Upper lobe of left lung (tissue), 6 donors: Measurements from ENCODE around the gene CD6. TPM values are rescaled to one million over a fixed set of nuclear protein-coding genes. Genes with fewer than 3 reads are reported as not detected.

Experiments used
- ATAC-seq, 2 donors: fragments of 200-7000 bp; cut with Tn5 transposase; one replicate each; pipeline ENCODE4 v1.9.1; 2022; ENCODE audit warnings: mild to moderate bottlenecking in 2 of 2, moderate library complexity in 2 of 2; ENCODE audit not compliant: low FRiP score in 2 of 2
- DNase-seq, 2 donors: peaks; one replicate each; pipeline ENCODE4 v3.0.0-alpha.2; 2019 to 2020
- H3K27ac ChIP-seq, 4 donors: fragments of 200-600 bp; sonication (generic); one replicate each; pipeline ENCODE4 v1.5.1; 2016 to 2019
- H3K27me3 ChIP-seq, 4 donors: fragments of 200-600 bp; sonication (generic); one replicate each; pipeline ENCODE4 v1.5.1; 2017 to 2019
- H3K36me3 ChIP-seq, 4 donors: fragments of 200-600 bp; sonication (generic); one replicate each; pipeline ENCODE4 v1.5.1; 2016 to 2019
- H3K4me1 ChIP-seq, 4 donors: fragments of 200-600 bp; sonication (generic); one replicate each; pipeline ENCODE4 v1.5.1; 2018 to 2019
- H3K4me3 ChIP-seq, 4 donors: fragments of 200-600 bp; sonication (generic); one replicate each; pipeline ENCODE4 v1.5.1; 2017 to 2019; ENCODE audit warnings: mild to moderate bottlenecking in 2 of 4, moderate library complexity in 1 of 4
- H3K9me3 ChIP-seq, 4 donors: fragments of 200-600 bp; sonication (generic); one replicate each; pipeline ENCODE4 v1.5.1; 2018 to 2019
- CTCF ChIP-seq, 6 experiments: fragments of 450-650 bp in 4 of 6; fragments of 200-600 bp in 2 of 6; sonication (generic) in 2 of 6; IDR thresholded peaks; one replicate each; pipeline ENCODE4 v1.5.1; 2016 to 2019; ENCODE audit warnings: antibody characterized with exemption in 6 of 6
- EP300 ChIP-seq, 4 donors: sonication (generic); formaldehyde crosslinking; IDR thresholded peaks; one replicate each; pipeline ENCODE4 v1.5.1; 2017; ENCODE audit warnings: antibody characterized with exemption in 4 of 4, control low read depth in 2 of 4
- POLR2A ChIP-seq, 4 donors: fragments of 450-650 bp; IDR thresholded peaks; one replicate each; pipeline ENCODE4 v1.5.1; 2016 to 2017; ENCODE audit warnings: antibody characterized with exemption in 4 of 4, mild to moderate bottlenecking in 2 of 4
- POLR2AphosphoS5 ChIP-seq, 2 donors: sonication (generic); formaldehyde crosslinking; IDR thresholded peaks; one replicate each; pipeline ENCODE4 v1.5.1; 2017; ENCODE audit warnings: antibody characterized with exemption in 2 of 2
- WGBS, 2 donors: methylation state at CpG; one replicate each; pipeline ENCODE4 v1.1.5; 2017 to 2018; 5-methylcytosine and 5-hydroxymethylcytosine counted together
- total RNA-seq, 6 donors: library from RNA; depleted of rRNA in 4 of 6; stranded (reverse); fragments of >200 nt in 4 of 6; gene quantifications; one replicate each; pipeline versions ENCODE4 v1.1.0 to v1.2.1, GENCODE V29; 2016 to 2021
- donor health status: DM: no; HTN: no; CAD: no; lungs with moderate emphysema.
- donor health status: DM: no; HTN: yes; CAD: no; lungs with severe emphysema.

Gene CD6
- total RNA-seq, 6 donors from 2014 or later, result 3.8 to 27.2 (median 5.3) TPM

GRCh38 chr11:61007956-61008896 lies 36.7 kb downstream of the CD6 start:
- 54 to 56% methylated on average over 18 to 54 of the region's 54 CpGs for WGBS, 2 donors
- no peak overlapping the region for H3K27ac ChIP-seq

GRCh38 chr11:61008971-61009370 lies 37.5 kb downstream of the CD6 start:
- ATAC-seq, result no peak
- Histone ChIP-seq H3K36me3 (no peaks in the 10 kb centered on the region), H3K4me1 (peaks cover 14 to 25% (median 22%) of the 10 kb centered on the region in 4 donors), H3K4me3 (no peak overlapping the region), H3K27ac (no peak overlapping the region), H3K27me3 (peaks cover 0 to 13% (median 5%) of the 10 kb centered on the region in 4 donors), H3K9me3 (no peaks in the 10 kb centered on the region)
- 84 to 88% methylated on average over 5 of the region's 5 CpGs for WGBS, 2 donors
- no peak for TF ChIP-seq POLR2AphosphoS5 (IDR thresholded peaks at IDR 0.05)
- no peak for TF ChIP-seq POLR2A (IDR thresholded peaks at IDR 0.05)
- TF ChIP-seq EP300 (IDR thresholded peaks at IDR 0.05), result no peak
- no peak for TF ChIP-seq CTCF (IDR thresholded peaks at IDR 0.05)
- DNase-seq, result no peak

More at GRCh38 chr11:61007956-61008896, 36.7 kb downstream of the CD6 start:
- ATAC-seq (peak in 1 of 2 donors; percentile 13), DNase-seq (peak in 1 of 2 donors; percentile 84)
- peaks cover 0 to 13% (median 5%) of the 10 kb centered on the region in 4 donors for H3K27me3 ChIP-seq
- H3K36me3 ChIP-seq, result no peaks in the 10 kb centered on the region
- no peak for TF ChIP-seq POLR2AphosphoS5 (IDR thresholded peaks at IDR 0.05)
- TF ChIP-seq POLR2A (IDR thresholded peaks at IDR 0.05), result no peak
- no peak for TF ChIP-seq EP300 (IDR thresholded peaks at IDR 0.05)
- TF ChIP-seq CTCF (IDR thresholded peaks at IDR 0.05), result no peak
- H3K4me3 ChIP-seq, result peak overlapping the region in 3 of 4 donors; percentile 38 to 53 (median 49)
- no peaks in the 10 kb centered on the region for H3K9me3 ChIP-seq
- H3K4me1 ChIP-seq, result peaks cover 14 to 25% (median 22%) of the 10 kb centered on the region in 4 donors

- ATAC-seq (no peak), DNase-seq (no peak)
- Histone ChIP-seq H3K9me3 (no peaks in the 10 kb centered on the region), H3K27me3 (peaks cover 0 to 13% (median 5%) of the 10 kb centered on the region in 4 donors), H3K4me1 (peaks cover 14 to 23% (median 21%) of the 10 kb centered on the region in 4 donors), H3K36me3 (no peaks in the 10 kb centered on the region), H3K27ac (no peak overlapping the region), H3K4me3 (no peak overlapping the region)
- TF ChIP-seq CTCF (IDR thresholded peaks at IDR 0.05), result no peak
- TF ChIP-seq EP300 (IDR thresholded peaks at IDR 0.05), result no peak
- no peak for TF ChIP-seq POLR2A (IDR thresholded peaks at IDR 0.05)
- TF ChIP-seq POLR2AphosphoS5 (IDR thresholded peaks at IDR 0.05), result no peak
- WGBS, 2 donors, result 78 to 79% methylated on average over 9 to 15 of the region's 15 CpGs
Observed at GRCh38 chr11:61009392-61010275, 38.2 kb downstream of the CD6 start.

- 84 to 86% methylated on average over 14 to 16 of the region's 16 CpGs for WGBS, 2 donors
- TF ChIP-seq EP300 (IDR thresholded peaks at IDR 0.05) (no peak), POLR2A (IDR thresholded peaks at IDR 0.05) (no peak), POLR2AphosphoS5 (IDR thresholded peaks at IDR 0.05) (no peak), CTCF (IDR thresholded peaks at IDR 0.05) (no peak)
- H3K4me1 ChIP-seq, result peaks cover 14 to 23% (median 20%) of the 10 kb centered on the region in 4 donors
- ATAC-seq, result no peak
- H3K9me3 ChIP-seq, result no peaks in the 10 kb centered on the region
- no peak overlapping the region for H3K4me3 ChIP-seq
- peaks cover 0 to 13% (median 5%) of the 10 kb centered on the region in 4 donors for H3K27me3 ChIP-seq
- no peaks in the 10 kb centered on the region for H3K36me3 ChIP-seq
- no peak for DNase-seq
- H3K27ac ChIP-seq, result peak overlapping the region in 1 of 4 donors; percentile 24
Observed at GRCh38 chr11:61010466-61011228, 39.2 kb downstream of the CD6 start.
